ENCODE measurements around the gene NEUROD2. TPM values are rescaled to one million over a fixed set of nuclear protein-coding genes. Genes with fewer than 3 reads are reported as not detected.

Gene NEUROD2
- total RNA-seq, 3 donors from 2014 or later: 0.05 TPM; not detected in 2

GRCh38 chr17:39634384-39634871 is 26.7 kb upstream of the NEUROD2 start:
- Histone ChIP-seq H3K4me3 (no peak overlapping the region), H3K36me3 (ENCODE audit: low read depth) (no peaks in the 10 kb centered on the region), H3K9me3 (no peaks in the 10 kb centered on the region), H3K4me1 (ENCODE audit: low read depth) (peaks cover 52% of the 10 kb centered on the region)
- TF ChIP-seq CTCF (IDR thresholded peaks at IDR 0.05): peak; percentile 63
- no peak for DNase-seq
- intact Hi-C loops (cut with DNase I, micrococcal nuclease): no loop called here
- ATAC-seq: no peak

DNA sequence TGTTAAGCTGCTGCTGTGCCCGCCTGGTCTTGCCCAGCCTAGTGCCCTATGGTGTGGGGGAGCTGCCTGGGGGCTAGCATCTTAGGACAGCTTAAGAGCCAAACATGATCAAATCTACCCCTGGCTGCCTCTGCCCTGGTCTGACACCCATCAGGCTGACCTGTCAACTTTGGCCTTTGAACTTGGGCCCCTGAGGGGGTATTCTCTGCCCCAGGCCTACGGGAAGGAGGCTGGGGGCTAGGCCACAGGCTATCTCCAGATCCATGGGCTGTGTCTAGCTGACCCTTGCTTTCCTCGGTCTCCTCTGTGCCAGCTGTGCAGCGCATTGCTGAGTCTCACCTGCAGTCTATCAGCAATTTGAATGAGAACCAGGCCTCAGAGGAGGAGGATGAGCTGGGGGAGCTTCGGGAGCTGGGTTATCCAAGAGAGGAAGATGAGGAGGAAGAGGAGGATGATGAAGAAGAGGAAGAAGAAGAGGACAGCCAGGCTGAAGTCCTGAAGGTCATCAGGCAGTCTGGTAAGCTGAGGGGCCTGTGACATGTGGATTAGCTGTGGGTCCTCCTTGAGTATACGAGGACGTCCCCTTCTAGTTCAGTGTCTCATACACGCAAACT is 26.0 kb upstream of the NEUROD2 start:
- Histone ChIP-seq H3K4me3 (no peak overlapping the region), H3K4me1 (ENCODE audit: low read depth) (peaks cover 51% of the 10 kb centered on the region), H3K36me3 (ENCODE audit: low read depth) (no peaks in the 10 kb centered on the region), H3K9me3 (no peaks in the 10 kb centered on the region)
- ATAC-seq (no peak), DNase-seq (no peak)
- intact Hi-C loops (cut with DNase I, micrococcal nuclease): no loop called here
- TF ChIP-seq CTCF (IDR thresholded peaks at IDR 0.05): no peak

GRCh38 chr17:39632153-39632941 is 24.6 kb upstream of the NEUROD2 start:
- DNase-seq (peak; percentile 91 to 96 (median 93)), ATAC-seq (peak; percentile 65)
- Histone ChIP-seq H3K9me3 (no peaks in the 10 kb centered on the region), H3K4me3 (no peak overlapping the region), H3K4me1 (ENCODE audit: low read depth) (peaks cover 41% of the 10 kb centered on the region), H3K36me3 (ENCODE audit: low read depth) (no peaks in the 10 kb centered on the region)
- no peak for TF ChIP-seq CTCF (IDR thresholded peaks at IDR 0.05)
- intact Hi-C loops (cut with DNase I, micrococcal nuclease): no loop called here

DNA sequence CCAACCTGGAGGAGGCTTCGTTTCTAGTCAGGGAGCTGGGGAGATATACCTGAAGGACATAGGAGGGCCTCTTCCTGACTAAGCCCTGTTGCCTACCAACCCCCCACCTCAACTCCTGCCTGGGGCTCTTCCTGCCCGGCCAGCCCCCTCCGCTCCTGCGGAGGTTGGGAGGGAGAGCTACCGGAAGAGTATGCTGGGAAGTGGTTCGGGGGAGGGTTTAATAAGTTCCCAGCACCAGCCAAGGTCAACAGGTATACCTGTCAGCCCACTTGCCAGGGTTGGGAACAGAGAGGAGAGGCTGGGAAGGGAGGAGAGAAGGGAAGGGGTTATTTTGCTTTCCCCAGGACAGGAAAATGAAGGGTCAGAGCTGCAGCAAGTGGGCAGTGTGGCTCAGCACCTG is 23.7 kb upstream of the NEUROD2 start:
- ATAC-seq: peak; percentile 20
- intact Hi-C loops (cut with DNase I, micrococcal nuclease): no loop called here
- peak in 2 of 3 donors; percentile 73 to 77 for DNase-seq

DNA sequence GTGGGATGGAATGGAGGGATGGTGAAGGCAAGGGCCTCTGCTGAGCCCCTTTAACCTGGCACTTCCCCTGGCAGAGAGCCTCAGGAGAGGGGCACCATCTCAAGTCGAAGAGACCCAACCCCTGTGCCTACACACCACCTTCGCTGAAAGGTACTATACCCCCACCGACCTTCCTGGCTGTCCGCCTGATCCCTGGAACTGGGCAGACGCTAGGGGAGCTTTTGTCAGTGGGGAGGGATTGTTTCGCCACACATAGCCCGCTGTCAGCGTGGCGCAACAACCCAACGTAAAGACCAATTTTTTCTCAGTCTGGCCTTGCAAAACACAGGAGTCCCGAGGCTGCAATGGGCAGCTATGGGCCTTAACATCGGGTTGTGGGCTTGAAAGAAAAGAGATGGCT is 22.2 kb upstream of the NEUROD2 start:
- H3K4me3 ChIP-seq: no peak overlapping the region
- intact Hi-C loops (cut with DNase I, micrococcal nuclease): loop anchor here in 1 of 2 donors (10.0 kb wide), 1 partner anchor 125 kb away; no protein-coding TSS in a partner anchor
- no peak for ATAC-seq
- no peak for TF ChIP-seq CTCF (IDR thresholded peaks at IDR 0.05)
- no peak for DNase-seq
- no peaks in the 10 kb centered on the region for H3K9me3 ChIP-seq
- no peaks in the 10 kb centered on the region for H3K36me3 ChIP-seq (ENCODE audit: low read depth)
- peaks cover 38% of the 10 kb centered on the region for H3K4me1 ChIP-seq (ENCODE audit: low read depth)

More for the DNA sequence above, 23.7 kb upstream of the NEUROD2 start:
- TF ChIP-seq CTCF (IDR thresholded peaks at IDR 0.05): no peak
- Histone ChIP-seq H3K4me3 (no peak overlapping the region), H3K36me3 (ENCODE audit: low read depth) (no peaks in the 10 kb centered on the region), H3K4me1 (ENCODE audit: low read depth) (peaks cover 38% of the 10 kb centered on the region), H3K9me3 (no peaks in the 10 kb centered on the region)
